Neuronal stem cell (in vitro differentiated cells): ENCODE measurements around the gene MXD4.
A peak's percentile ranks its signal among the peaks of the same experiment; 100 is the strongest.

Experiments
- DNase-seq: peaks from one replicate; pipeline ENCODE4 v3.0.0-alpha.2; 2013; ENCODE audit warnings: low spot score
- H2AFZ ChIP-seq: one replicate; pipeline ENCODE4 v1.6.1; 2013; ENCODE audit warnings: mild to moderate bottlenecking, low read length, inconsistent platforms
- H2AK5ac ChIP-seq: 2 replicates; pipeline ENCODE4 v1.6.1; 2013; ENCODE audit warnings: low read depth, mild to moderate bottlenecking, inconsistent platforms, low read length, moderate library complexity, mixed read lengths
- H2BK120ac ChIP-seq: 2 replicates; pipeline ENCODE4 v1.6.1; 2013; ENCODE audit warnings: low read depth, mild to moderate bottlenecking, inconsistent platforms, low read length, moderate library complexity, mixed read lengths
- H2BK12ac ChIP-seq: one replicate; pipeline ENCODE4 v1.6.1; 2013; ENCODE audit warnings: low read length, inconsistent platforms
- H2BK15ac ChIP-seq: 2 replicates; pipeline ENCODE4 v1.6.1; 2013; ENCODE audit warnings: mild to moderate bottlenecking, low read length, inconsistent platforms, mixed read lengths
- H2BK5ac ChIP-seq: one replicate; pipeline ENCODE4 v1.6.1; 2013; ENCODE audit warnings: inconsistent platforms, mild to moderate bottlenecking, low read length, moderate library complexity
- H3K14ac ChIP-seq: one replicate; pipeline ENCODE4 v1.6.1; 2013; ENCODE audit warnings: low read length, inconsistent platforms
- H3K18ac ChIP-seq: 2 replicates; pipeline ENCODE4 v1.6.1; 2013; ENCODE audit warnings: low read length, inconsistent platforms
- H3K23ac ChIP-seq: 2 replicates; pipeline ENCODE4 v1.6.1; 2013; ENCODE audit warnings: low read depth, mild to moderate bottlenecking, mixed read lengths, low read length, inconsistent platforms; ENCODE audit not compliant: poor library complexity
- H3K27ac ChIP-seq: replicated peaks from 3 replicates; pipeline ENCODE4 v1.5.1; 2013; ENCODE audit warnings: low read length, inconsistent platforms
- H3K27me3 ChIP-seq, 3 experiments: 2 replicates each; pipeline ENCODE4 v1.6.1; 2013; ENCODE audit warnings: low read length in 3 of 3, mild to moderate bottlenecking in 2 of 3, inconsistent platforms in 1 of 3, low read depth in 1 of 3, mixed read lengths in 1 of 3, moderate library complexity in 1 of 3; ENCODE audit not compliant: control insufficient read depth in 3 of 3, insufficient read depth in 3 of 3
- H3K36me3 ChIP-seq, 2 donors: replicated peaks in 1 of 2; 2 replicates each; pipeline ENCODE4 v1.6.1; 2013; ENCODE audit warnings: low read length in 2 of 2; ENCODE audit not compliant: control insufficient read depth in 2 of 2, insufficient read depth in 2 of 2
- H3K4ac ChIP-seq: 2 replicates; pipeline ENCODE4 v1.6.1; 2013; ENCODE audit warnings: inconsistent platforms, mild to moderate bottlenecking, low read length, moderate library complexity
- H3K4me1 ChIP-seq, 2 donors: 1 replicate in 1 of 2; 2 replicates in 1 of 2; pipeline ENCODE4 v1.6.1; 2013; ENCODE audit warnings: low read length in 2 of 2, low read depth in 1 of 2; ENCODE audit not compliant: control insufficient read depth in 2 of 2, insufficient read depth in 1 of 2
- H3K4me2 ChIP-seq: one replicate; pipeline ENCODE4 v1.6.1; 2013; ENCODE audit warnings: mild to moderate bottlenecking, low read length, inconsistent platforms; ENCODE audit not compliant: insufficient read depth, poor library complexity, severe bottlenecking
- H3K4me3 ChIP-seq, 2 donors: 2 replicates each; pipeline ENCODE4 v1.5.1; 2013; ENCODE audit warnings: low read length in 2 of 2, mild to moderate bottlenecking in 2 of 2, inconsistent platforms in 1 of 2, moderate library complexity in 1 of 2
- H3K79me1 ChIP-seq: one replicate; pipeline ENCODE4 v1.6.1; 2013; ENCODE audit warnings: low read depth, mild to moderate bottlenecking, inconsistent platforms, low read length, moderate library complexity
- H3K9ac ChIP-seq: one replicate; pipeline ENCODE4 v1.6.1; 2013; ENCODE audit warnings: mild to moderate bottlenecking, low read depth, low read length, inconsistent platforms; ENCODE audit not compliant: poor library complexity
- H3K9me3 ChIP-seq, 2 donors: replicated peaks in 1 of 2; 2 replicates each; pipeline versions ENCODE3 to v1.6.1; 2013; ENCODE audit warnings: low read length in 2 of 2, mild to moderate bottlenecking in 2 of 2, inconsistent platforms in 1 of 2, low read depth in 1 of 2, mixed read lengths in 1 of 2, moderate library complexity in 1 of 2; ENCODE audit not compliant: control insufficient read depth in 2 of 2, insufficient read depth in 1 of 2
- H4K8ac ChIP-seq: one replicate; pipeline ENCODE4 v1.6.1; 2013; ENCODE audit warnings: low read depth, mild to moderate bottlenecking, inconsistent platforms, low read length, moderate library complexity
- H4K91ac ChIP-seq: one replicate; pipeline ENCODE4 v1.6.1; 2013; ENCODE audit warnings: low read length, low read depth, mild to moderate bottlenecking, inconsistent platforms; ENCODE audit not compliant: poor library complexity
- WGBS, 2 donors: extraction: QIAGEN DNeasy Blood & Tissue Kit; methylation state at CpG; one replicate each; pipeline ENCODE4 v1.1.7; 2013; ENCODE audit warnings: missing lambda C conversion rate in 2 of 2, mixed read lengths in 1 of 2; ENCODE audit not compliant: insufficient read length in 2 of 2, insufficient replicate concordance in 1 of 2; ENCODE audit errors: extremely low coverage in 2 of 2; 5-methylcytosine and 5-hydroxymethylcytosine counted together

Gene MXD4

DNA sequence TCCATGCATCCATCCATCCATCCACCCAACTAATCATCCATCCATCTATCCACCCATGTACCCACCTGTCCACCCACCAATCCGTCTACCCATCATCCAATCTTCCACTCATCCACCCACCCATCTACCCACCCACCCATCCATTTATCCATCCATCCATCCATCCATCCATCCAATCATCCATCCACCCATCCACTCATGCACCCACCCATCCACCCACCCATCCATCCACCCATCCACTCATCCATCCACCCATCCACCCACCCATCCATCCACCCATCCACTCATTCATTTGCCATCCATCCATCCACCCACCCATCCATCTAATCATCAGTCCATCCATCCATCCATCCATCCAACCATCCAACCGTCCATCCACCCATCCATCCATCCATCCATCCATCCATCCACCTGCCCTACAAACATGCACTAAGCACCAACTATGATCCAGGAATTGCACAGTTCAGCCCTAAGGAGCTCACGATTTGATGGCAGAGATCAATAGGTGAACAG lies 21.3 kb upstream of the MXD4 start:
- no peaks in the 10 kb centered on the region for H3K79me1 ChIP-seq
- no peak for DNase-seq

DNA sequence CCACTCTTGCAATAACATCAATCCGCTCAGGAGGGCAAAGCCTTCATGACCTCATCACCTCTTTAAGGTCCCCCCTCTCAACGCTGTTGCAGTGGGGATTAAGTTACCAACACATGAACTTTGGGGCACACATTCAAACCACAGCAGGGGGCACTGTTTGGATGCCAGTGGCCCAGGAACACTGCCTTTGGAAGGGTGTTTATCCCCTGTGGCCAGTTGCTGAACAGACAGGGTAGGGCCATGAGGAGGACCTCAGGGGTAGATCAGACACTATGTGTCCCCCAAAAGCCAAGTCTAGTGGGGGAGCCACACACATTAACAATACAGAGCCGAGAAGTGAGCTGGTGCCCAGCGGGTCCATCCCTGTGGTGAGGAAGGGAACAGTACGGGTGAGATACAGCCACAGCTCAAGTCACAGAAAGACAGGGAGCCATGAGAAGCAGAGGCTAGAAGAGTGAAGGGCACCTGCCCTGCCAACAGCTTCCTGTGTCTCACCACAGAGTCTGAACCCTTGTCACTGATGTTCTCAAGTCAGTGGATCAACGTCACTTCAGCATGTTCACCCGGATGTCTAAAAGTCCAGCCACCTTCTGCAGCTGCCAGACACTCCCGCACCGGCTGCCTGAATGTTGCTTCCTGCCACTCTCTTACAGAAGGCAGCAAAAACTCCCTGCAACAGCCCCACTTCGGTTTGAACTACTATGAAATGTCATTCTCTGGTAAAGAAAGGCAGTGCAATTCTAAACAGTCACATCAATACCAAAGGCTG lies 19.9 kb upstream of the MXD4 start:
- Histone ChIP-seq H3K27me3 (peaks cover 0 to 14% (median 0%) of the 10 kb centered on the region in 3 experiments), H3K4me1 (peaks cover 0 to 13% of the 10 kb centered on the region in 2 donors), H3K4me2 (no peak overlapping the region), H3K9ac (no peak overlapping the region), H2BK120ac (no peak overlapping the region), H2AFZ (no peak overlapping the region), H3K9me3 (no peaks in the 10 kb centered on the region), H4K91ac (no peak overlapping the region), H3K36me3 (no peaks in the 10 kb centered on the region), H3K4me3 (no peak overlapping the region), H2BK15ac (peak overlapping the region; percentile 55), H3K27ac (no peak overlapping the region), H3K4ac (no peak overlapping the region), H2BK12ac (no peak overlapping the region), H3K23ac (peak overlapping the region; percentile 66), H3K14ac (no peak overlapping the region), H4K8ac (no peak overlapping the region), H2AK5ac (no peak overlapping the region), H3K79me1 (no peaks in the 10 kb centered on the region), H3K18ac (peak overlapping the region; percentile 57), H2BK5ac (no peak overlapping the region)
- WGBS, 2 donors: no CpG with 5 or more reads among the region's 10 CpGs
- no peak for DNase-seq

More for the DNA sequence above, 21.3 kb upstream of the MXD4 start:
- Histone ChIP-seq H3K4me1 (peaks cover 0 to 20% of the 10 kb centered on the region in 2 donors), H2BK12ac (no peak overlapping the region), H2AFZ (no peak overlapping the region), H3K14ac (no peak overlapping the region), H3K4me2 (no peak overlapping the region), H3K23ac (peak overlapping the region; percentile 0), H3K4ac (no peak overlapping the region), H2BK120ac (no peak overlapping the region), H3K18ac (no peak overlapping the region), H4K8ac (no peak overlapping the region), H3K9me3 (no peaks in the 10 kb centered on the region), H2BK15ac (peak overlapping the region; percentile 2), H3K36me3 (no peaks in the 10 kb centered on the region), H3K27me3 (peaks cover 0 to 21% (median 0%) of the 10 kb centered on the region in 3 experiments), H3K27ac (no peak overlapping the region), H3K9ac (no peak overlapping the region), H3K4me3 (no peak overlapping the region), H2AK5ac (no peak overlapping the region), H4K91ac (no peak overlapping the region), H2BK5ac (no peak overlapping the region)
- WGBS, 2 donors: 100% methylated on average over 1 to 2 of the region's 3 CpGs

DNA sequence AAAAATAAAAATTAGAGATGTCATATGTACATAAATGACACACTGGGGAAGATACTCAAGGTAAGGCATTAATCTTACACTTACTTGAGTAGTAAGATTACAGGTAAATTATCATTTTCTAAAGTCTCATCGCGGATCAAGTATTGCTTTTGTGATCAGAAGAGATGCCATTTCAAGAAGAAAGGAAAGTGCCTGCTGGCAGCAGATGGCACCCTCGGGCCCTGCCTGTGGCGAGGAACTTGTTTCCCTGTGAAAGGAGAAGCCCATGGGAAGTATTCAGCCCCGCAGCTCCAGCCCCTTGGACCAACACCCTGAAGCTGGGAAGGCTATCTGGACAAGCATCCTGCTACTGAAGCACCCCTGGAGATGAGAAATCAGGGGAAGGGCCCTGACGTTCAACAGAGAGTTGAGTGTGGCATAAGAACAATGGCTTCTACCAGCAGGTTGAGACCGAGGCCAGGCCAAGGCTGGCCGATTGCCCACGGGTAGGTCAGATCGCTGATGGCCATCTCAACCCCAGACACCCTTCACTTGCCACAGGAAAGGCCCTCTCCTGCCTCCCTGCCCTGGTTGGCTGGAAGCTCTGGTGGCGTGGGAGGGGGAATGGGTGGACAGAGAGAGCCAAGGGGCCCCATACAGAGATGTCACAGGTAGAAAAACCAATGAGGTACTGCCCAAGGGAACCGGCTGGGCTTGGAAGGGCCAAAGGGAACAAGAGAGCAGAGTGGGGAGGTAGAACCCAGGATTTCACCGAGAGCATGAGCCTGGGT lies 18.8 kb upstream of the MXD4 start:
- Histone ChIP-seq H4K91ac (no peak overlapping the region), H2BK5ac (peak overlapping the region; percentile 10), H2AFZ (no peak overlapping the region), H4K8ac (no peak overlapping the region), H3K18ac (peak overlapping the region; percentile 79), H2BK12ac (no peak overlapping the region), H3K36me3 (no peaks in the 10 kb centered on the region), H3K4me1 (peaks cover 0 to 4% of the 10 kb centered on the region in 2 donors), H3K14ac (no peak overlapping the region), H2AK5ac (peak overlapping the region; percentile 10), H3K4me3 (no peak overlapping the region), H3K79me1 (no peaks in the 10 kb centered on the region), H2BK120ac (no peak overlapping the region), H2BK15ac (peak overlapping the region; percentile 46), H3K9ac (no peak overlapping the region), H3K9me3 (peaks cover 0 to 1% of the 10 kb centered on the region in 2 donors), H3K27me3 (peaks cover 0 to 13% (median 0%) of the 10 kb centered on the region in 3 experiments), H3K4ac (no peak overlapping the region), H3K4me2 (no peak overlapping the region), H3K23ac (no peak overlapping the region), H3K27ac (no peak overlapping the region)
- DNase-seq: no peak
- no CpG with 5 or more reads among the region's 13 CpGs for WGBS, 2 donors

DNA sequence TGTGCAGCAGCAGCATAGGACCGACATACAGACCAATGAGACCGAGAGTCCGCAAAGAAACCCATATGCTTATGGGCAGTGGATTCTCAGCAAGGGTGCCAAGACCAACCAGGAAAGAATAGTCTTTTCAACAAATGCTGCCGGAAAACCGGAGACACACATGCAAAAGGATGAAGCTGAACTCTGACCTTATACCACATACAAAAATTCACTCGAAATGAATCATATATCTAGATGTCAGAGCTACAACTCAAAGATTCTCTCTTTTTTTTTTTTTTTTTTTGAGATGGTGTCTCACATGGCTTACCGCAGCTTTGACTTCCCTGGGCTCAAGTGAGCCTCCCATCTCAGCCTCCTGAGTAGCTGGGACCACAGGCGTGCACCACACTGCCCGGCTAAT lies 16.0 kb upstream of the MXD4 start:
- no peak for DNase-seq
- H3K27ac ChIP-seq: no peak overlapping the region
- no peak overlapping the region for H3K4me2 ChIP-seq
- H4K91ac ChIP-seq: no peak overlapping the region
- no peak overlapping the region for H2BK12ac ChIP-seq
- H3K4me1 ChIP-seq: no peaks in the 10 kb centered on the region
- no peak overlapping the region for H3K4me3 ChIP-seq
- H3K4ac ChIP-seq: no peak overlapping the region
- no peak overlapping the region for H3K18ac ChIP-seq
- no peak overlapping the region for H2AK5ac ChIP-seq
- no peak overlapping the region for H3K23ac ChIP-seq
- no peak overlapping the region for H2BK120ac ChIP-seq
- H2BK5ac ChIP-seq: no peak overlapping the region
- no peaks in the 10 kb centered on the region for H3K36me3 ChIP-seq
- WGBS, 2 donors: no CpG with 5 or more reads among the region's 9 CpGs
- H3K27me3 ChIP-seq: peaks cover 0 to 18% (median 0%) of the 10 kb centered on the region in 3 experiments
- no peak overlapping the region for H3K9ac ChIP-seq
- no peak overlapping the region for H3K14ac ChIP-seq
- no peak overlapping the region for H4K8ac ChIP-seq
- H2BK15ac ChIP-seq: no peak overlapping the region
- no peak overlapping the region for H2AFZ ChIP-seq
- H3K9me3 ChIP-seq: peaks cover 0 to 1% of the 10 kb centered on the region in 2 donors
- H3K79me1 ChIP-seq: no peaks in the 10 kb centered on the region
